ENCODE results near the gene COL4A1.

Gene COL4A1

DNA sequence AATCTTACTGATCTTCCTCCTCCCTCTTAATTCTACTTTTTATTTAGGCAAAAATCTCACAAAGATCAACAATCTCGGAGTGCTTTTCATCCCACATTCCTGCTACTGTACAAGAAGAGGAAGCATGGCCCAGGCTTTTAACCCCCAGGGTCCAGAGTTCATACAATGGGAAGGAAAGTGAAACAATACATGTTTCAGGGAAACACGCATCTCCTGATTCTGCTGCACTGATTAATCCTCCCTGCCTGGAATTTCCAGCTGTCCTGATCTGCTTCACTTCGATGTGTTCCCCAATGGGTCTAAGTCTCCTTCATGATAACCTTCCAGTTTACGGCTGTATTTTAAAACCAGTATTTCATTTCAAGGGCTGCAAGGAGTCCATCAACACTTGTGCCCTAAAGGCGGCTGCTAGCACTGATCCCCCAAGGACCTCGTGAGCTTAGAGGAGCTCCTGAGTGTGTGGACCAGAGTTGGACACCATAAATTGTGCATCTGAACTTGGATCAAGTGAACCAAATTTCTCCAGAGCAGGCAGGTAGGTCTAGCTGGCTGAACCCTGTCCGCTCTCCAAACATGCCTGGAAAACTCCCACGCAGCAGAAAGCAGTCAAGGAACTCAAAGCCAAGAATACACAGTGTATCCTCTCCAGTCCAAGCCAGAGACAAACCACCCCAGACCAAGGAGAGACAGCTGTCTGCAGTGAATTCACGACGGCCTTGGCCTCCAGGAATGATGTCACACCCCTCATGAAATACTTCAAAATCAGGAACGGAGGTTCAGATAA, 44.3 kb downstream of the COL4A1 start:
- Mint-ChIP-seq H3K36me3 (no peaks in the 10 kb centered on the region), H3K4me3 (no peak overlapping the region), H3K4me1 (no peaks in the 10 kb centered on the region), H3K27ac (no peak overlapping the region), H3K9me3 (no peaks in the 10 kb centered on the region)
- ATAC-seq (peak; percentile 22), DNase-seq (ENCODE audit: low spot score in 2 of 2) (no peak)

- no peaks in the 10 kb centered on the region for H3K4me1 Mint-ChIP-seq
- peak overlapping the region; percentile 61 for H3K27ac Mint-ChIP-seq
- H3K9me3 Mint-ChIP-seq, result no peaks in the 10 kb centered on the region
- H3K4me3 Mint-ChIP-seq, result no peak overlapping the region
- no peak for ATAC-seq
- no peaks in the 10 kb centered on the region for H3K36me3 Mint-ChIP-seq
- DNase-seq (ENCODE audit: low spot score in 2 of 2), result no peak
Observed at GRCh38 chr13:110262082-110262436, 44.9 kb downstream of the COL4A1 start.

DNA sequence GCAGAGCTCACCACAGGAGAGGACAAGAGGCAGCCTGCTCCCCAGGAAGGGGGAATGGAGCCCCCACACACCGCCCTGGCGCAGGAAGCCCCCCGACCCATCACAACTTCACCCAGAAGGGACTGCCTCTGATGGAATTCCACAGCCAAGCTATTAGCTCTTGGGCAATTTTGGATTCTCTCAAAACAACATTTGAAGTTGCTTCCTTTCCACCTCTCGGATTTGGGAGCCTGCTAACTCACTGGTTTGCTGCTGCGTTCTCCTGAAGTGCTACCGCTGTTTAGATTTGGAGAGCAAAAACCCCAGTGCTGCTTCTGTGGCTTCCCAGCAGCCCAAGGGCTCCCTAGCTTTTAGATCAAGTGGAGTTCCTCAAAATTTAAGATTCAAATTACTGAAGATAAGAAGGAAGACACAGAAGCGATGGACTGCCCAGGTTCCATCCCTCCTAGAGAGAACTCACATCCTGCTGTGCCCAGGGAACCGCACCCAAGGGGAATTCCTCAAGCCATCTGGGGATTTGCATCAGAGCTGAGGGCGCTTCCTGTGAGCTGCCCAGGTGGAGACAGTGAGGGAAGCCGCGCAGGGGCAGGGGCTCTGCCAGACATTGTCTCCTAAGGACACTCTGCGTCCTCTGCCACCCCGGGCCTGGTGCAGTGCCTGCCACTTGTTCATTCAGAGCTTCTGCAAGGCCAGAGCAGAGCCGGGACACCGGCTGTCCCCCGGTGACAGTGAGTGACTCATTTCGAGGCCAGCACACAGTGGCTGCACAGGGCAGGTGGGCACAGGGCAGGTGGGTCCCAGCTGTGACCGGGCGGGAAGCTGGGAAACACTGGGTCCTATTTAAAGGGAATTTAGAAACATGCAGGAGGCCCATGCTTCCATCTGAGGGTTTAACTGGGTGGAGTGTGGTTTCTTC, 45.5 kb downstream of the COL4A1 start:
- H3K4me1 Mint-ChIP-seq, result no peaks in the 10 kb centered on the region

GRCh38 chr13:110259651-110260050, 47.3 kb downstream of the COL4A1 start:
- ATAC-seq (no peak), DNase-seq (ENCODE audit: low spot score in 2 of 2) (no peak)
- Mint-ChIP-seq H3K36me3 (no peaks in the 10 kb centered on the region), H3K4me3 (no peak overlapping the region), H3K4me1 (no peaks in the 10 kb centered on the region), H3K27ac (no peak overlapping the region), H3K9me3 (peaks cover 9% of the 10 kb centered on the region)

More for the DNA sequence above, 45.5 kb downstream of the COL4A1 start:
- Mint-ChIP-seq H3K27ac (peak overlapping the region; percentile 61), H3K4me3 (no peak overlapping the region), H3K36me3 (no peaks in the 10 kb centered on the region), H3K9me3 (no peaks in the 10 kb centered on the region)
- ATAC-seq (peak; percentile 24), DNase-seq (ENCODE audit: low spot score in 2 of 2) (no peak)

- Mint-ChIP-seq H3K36me3 (no peaks in the 10 kb centered on the region), H3K27ac (no peak overlapping the region), H3K4me1 (no peaks in the 10 kb centered on the region), H3K9me3 (peaks cover 9% of the 10 kb centered on the region), H3K4me3 (no peak overlapping the region)
- DNase-seq (ENCODE audit: low spot score in 2 of 2), result no peak
- ATAC-seq, result no peak
Observed at GRCh38 chr13:110258876-110259631, 47.9 kb downstream of the COL4A1 start.

DNA sequence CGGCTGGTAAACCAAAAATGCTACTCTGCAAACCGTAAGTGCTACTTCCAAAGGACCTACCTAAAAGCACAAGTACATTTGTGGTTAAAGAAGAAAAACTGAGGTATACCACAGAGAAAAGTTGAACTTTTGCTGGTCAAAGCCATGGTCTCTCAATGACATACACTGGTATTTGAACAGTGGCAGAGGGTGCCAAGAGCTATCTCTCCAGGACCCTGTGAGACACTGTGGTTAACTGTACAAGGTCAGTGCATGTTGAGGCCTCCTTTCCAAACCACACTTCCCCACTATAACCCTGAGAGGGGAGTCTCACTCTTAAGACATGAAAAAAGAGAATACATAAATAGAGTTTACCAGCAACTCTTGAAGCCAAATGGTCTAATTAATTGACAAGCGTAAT, 49.5 kb downstream of the COL4A1 start:
- ATAC-seq (no peak), DNase-seq (ENCODE audit: low spot score in 2 of 2) (no peak)
- H3K36me3 Mint-ChIP-seq, result no peaks in the 10 kb centered on the region
- no peaks in the 10 kb centered on the region for H3K4me1 Mint-ChIP-seq
- H3K9me3 Mint-ChIP-seq, result peaks cover 9% of the 10 kb centered on the region
- no peak overlapping the region for H3K27ac Mint-ChIP-seq
- no peak overlapping the region for H3K4me3 Mint-ChIP-seq

- Mint-ChIP-seq H3K27ac (no peak overlapping the region), H3K9me3 (peaks cover 9% of the 10 kb centered on the region), H3K4me3 (no peak overlapping the region), H3K36me3 (no peaks in the 10 kb centered on the region), H3K4me1 (no peaks in the 10 kb centered on the region)
- no peak for ATAC-seq
- DNase-seq (ENCODE audit: low spot score in 2 of 2), result no peak
Observed at GRCh38 chr13:110256126-110256905, 50.6 kb downstream of the COL4A1 start.

DNA sequence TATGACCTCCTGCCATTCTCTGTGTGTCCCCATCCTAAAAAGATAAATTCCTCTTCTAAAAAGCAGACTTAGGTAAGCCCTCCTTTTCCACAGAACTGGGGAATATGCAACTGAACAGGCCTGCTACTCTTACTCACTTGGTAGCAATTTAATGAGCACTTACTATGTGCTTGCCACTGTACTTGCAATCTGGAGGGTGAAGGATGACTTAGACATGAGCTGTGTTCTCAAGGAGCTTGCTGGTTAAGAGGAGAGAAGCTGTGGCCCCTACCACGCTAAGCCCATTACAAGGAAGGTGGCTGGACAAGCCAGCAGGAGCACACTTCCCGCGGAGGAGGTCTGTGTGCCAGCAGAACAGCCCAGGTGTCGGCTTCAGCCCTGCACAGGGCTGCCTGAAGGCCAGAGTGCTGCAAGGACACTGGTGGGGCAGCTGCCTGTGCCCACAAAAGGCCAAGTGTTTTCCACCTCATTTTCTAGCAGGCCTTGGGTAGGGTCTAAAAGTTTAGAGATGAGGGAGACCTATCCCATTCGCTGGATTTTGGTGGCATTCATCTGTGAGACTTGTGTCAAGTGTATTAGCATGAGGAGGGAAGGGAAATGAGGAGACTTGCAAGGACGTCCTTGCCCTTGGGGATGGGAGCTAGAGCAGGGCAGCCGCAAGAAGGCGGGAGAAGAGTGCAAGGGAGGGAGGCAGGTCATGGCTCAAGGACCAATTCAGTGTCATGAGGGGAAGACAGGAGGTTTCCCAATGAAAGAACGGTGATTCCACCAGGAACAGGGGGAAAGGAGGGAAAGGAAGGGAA, 52.0 kb downstream of the COL4A1 start:
- DNase-seq (ENCODE audit: low spot score in 2 of 2) (no peak), ATAC-seq (no peak)
- no peak overlapping the region for H3K4me3 Mint-ChIP-seq
- H3K36me3 Mint-ChIP-seq, result no peaks in the 10 kb centered on the region
- H3K9me3 Mint-ChIP-seq, result peaks cover 9% of the 10 kb centered on the region
- H3K27ac Mint-ChIP-seq, result peak overlapping the region; percentile 69
- H3K4me1 Mint-ChIP-seq, result no peaks in the 10 kb centered on the region

- peaks cover 9% of the 10 kb centered on the region for H3K9me3 Mint-ChIP-seq
- DNase-seq (ENCODE audit: low spot score in 2 of 2) (no peak), ATAC-seq (no peak)
- no peak overlapping the region for H3K4me3 Mint-ChIP-seq
- no peak overlapping the region for H3K27ac Mint-ChIP-seq
- H3K4me1 Mint-ChIP-seq, result no peaks in the 10 kb centered on the region
- H3K36me3 Mint-ChIP-seq, result no peaks in the 10 kb centered on the region
Observed at GRCh38 chr13:110254151-110254679, 52.7 kb downstream of the COL4A1 start.

DNA sequence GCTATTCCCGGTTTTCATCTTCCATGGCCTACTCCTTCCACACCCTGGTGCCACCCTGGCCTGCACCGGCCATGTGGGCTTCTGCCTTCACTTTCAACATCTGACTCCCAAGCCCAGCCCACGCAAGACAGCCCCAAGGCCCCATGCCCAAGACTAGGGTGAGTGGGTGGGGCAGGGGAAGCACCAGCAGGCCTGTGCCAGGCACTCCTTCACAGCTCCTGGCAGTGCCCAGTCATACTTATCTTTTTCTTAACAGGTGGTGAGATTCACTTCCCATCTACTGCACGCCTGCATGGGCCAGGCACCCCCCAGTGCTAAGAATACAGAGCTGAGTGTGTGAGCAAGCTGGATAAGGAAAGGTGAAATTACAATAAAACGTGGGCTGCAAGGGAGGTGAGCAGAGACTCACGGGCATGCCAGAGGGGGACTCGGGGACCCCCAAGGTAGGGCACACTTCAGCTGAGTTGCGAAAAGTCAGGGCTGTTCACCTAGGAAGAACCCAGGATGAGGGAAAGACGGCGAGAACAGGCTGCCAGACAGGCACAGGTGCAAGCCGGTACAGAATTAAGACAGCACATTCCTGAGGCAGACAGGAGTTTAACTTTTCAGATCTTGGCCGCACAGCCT, 55.7 kb downstream of the COL4A1 start:
- Mint-ChIP-seq H3K27ac (no peak overlapping the region), H3K4me1 (no peaks in the 10 kb centered on the region), H3K4me3 (no peak overlapping the region), H3K36me3 (no peaks in the 10 kb centered on the region), H3K9me3 (peaks cover 7% of the 10 kb centered on the region)
- peak in 1 of 2 donors; percentile 34 for DNase-seq (ENCODE audit: low spot score in 2 of 2)
- no peak for ATAC-seq

DNA sequence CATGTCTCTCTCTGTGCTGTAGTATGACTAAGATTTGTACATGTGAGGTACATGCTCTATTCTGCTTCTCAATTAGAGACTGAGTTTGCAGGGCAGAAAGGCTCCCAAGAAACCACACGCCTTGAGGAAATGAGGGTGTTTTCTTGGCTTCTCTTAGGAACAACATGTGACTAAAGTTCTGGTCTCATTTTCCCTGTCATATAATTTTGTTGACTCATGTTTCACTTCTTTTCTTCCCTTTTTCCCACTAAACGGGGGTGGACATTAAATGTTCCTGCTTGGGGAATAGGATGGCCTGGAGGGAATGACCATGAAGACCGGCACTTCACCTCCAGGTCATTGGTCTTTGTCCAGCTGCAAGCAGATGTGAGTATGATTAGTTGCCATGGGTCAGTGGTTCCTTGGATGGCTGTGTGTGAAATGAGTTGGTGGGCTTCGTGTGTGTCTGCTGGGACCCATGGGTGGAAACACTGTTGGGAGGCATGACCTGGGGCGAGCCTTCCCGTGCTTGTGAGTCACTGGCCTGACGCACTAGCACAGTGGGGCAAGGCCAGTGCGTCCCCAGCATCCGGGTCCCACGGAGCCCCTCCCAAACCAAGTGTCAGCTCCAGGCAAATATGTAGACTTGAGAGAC, 56.6 kb downstream of the COL4A1 start:
- Mint-ChIP-seq H3K4me3 (no peak overlapping the region), H3K4me1 (no peaks in the 10 kb centered on the region), H3K36me3 (no peaks in the 10 kb centered on the region), H3K9me3 (peaks cover 4% of the 10 kb centered on the region), H3K27ac (no peak overlapping the region)
- DNase-seq (ENCODE audit: low spot score in 2 of 2) (no peak), ATAC-seq (no peak)

GRCh38 chr13:110249326-110249725, 57.6 kb downstream of the COL4A1 start:
- DNase-seq (ENCODE audit: low spot score in 2 of 2) (no peak), ATAC-seq (no peak)
- no peaks in the 10 kb centered on the region for H3K36me3 Mint-ChIP-seq
- H3K4me1 Mint-ChIP-seq, result no peaks in the 10 kb centered on the region
- no peak overlapping the region for H3K4me3 Mint-ChIP-seq
- no peak overlapping the region for H3K27ac Mint-ChIP-seq
- no peaks in the 10 kb centered on the region for H3K9me3 Mint-ChIP-seq

GRCh38 chr13:110248449-110249143, 58.4 kb downstream of the COL4A1 start:
- no peak overlapping the region for H3K27ac Mint-ChIP-seq
- H3K36me3 Mint-ChIP-seq, result no peaks in the 10 kb centered on the region
- no peak overlapping the region for H3K4me3 Mint-ChIP-seq
- no peak for ATAC-seq
- no peaks in the 10 kb centered on the region for H3K9me3 Mint-ChIP-seq
- DNase-seq (ENCODE audit: low spot score in 2 of 2), result no peak
- no peaks in the 10 kb centered on the region for H3K4me1 Mint-ChIP-seq

Measured in stimulated activated effector memory CD8-positive, alpha-beta T cell treated with anti-CD3 and anti-CD28 coated beads, Interleukin-12 subunit alpha, Interleukin-12 subunit beta, amount 100 ng/mL, for 72 hours (primary cell).